Measurements from ENCODE around the gene CC2D2B.

The CC2D2B gene

GRCh38 chr10:95907456-95908253 is at the start of gene CC2D2B:
TSS of gene CC2D2B (plus strand) at chr10:95907975. CDS start at chr10:95911324, 3,349 bp downstream.
- TF ChIP-seq CTCF (conservative IDR thresholded peaks at IDR 0.05; ENCODE audit: control insufficient read depth, insufficient read depth, low read depth, low read length) = no peak

GRCh38 chr10:95860166-95860940 is 47.4 kb upstream of the CC2D2B start:
- TF ChIP-seq CTCF (conservative IDR thresholded peaks at IDR 0.05; ENCODE audit: control insufficient read depth, insufficient read depth, low read depth, low read length) = no peak
- no peak overlapping the region for H3K4me3 ChIP-seq (ENCODE audit: control insufficient read depth, low read depth, low read length)
- peak; percentile 50 for DNase-seq (ENCODE audit: low read depth)

More at GRCh38 chr10:95907456-95908253, at the start of gene CC2D2B:
- DNase-seq (ENCODE audit: low read depth) = peak; percentile 75
- H3K4me3 ChIP-seq (ENCODE audit: control insufficient read depth, low read depth, low read length) = peak within 1 kb of the TSS; percentile 69

GRCh38 chr10:95861386-95861785 is 46.4 kb upstream of the CC2D2B start:
- H3K4me3 ChIP-seq (ENCODE audit: control insufficient read depth, low read depth, low read length) = no peak overlapping the region
- no peak for TF ChIP-seq CTCF (conservative IDR thresholded peaks at IDR 0.05; ENCODE audit: control insufficient read depth, insufficient read depth, low read depth, low read length)
- no peak for DNase-seq (ENCODE audit: low read depth)

- peak; percentile 85 for DNase-seq (ENCODE audit: low read depth)
- peak; percentile 88 for TF ChIP-seq CTCF (conservative IDR thresholded peaks at IDR 0.05; ENCODE audit: control insufficient read depth, insufficient read depth, low read depth, low read length)
- no peak overlapping the region for H3K4me3 ChIP-seq (ENCODE audit: control insufficient read depth, low read depth, low read length)
Measured at GRCh38 chr10:95864906-95865813, 42.6 kb upstream of the CC2D2B start.

- TF ChIP-seq CTCF (conservative IDR thresholded peaks at IDR 0.05; ENCODE audit: control insufficient read depth, insufficient read depth, low read depth, low read length) = no peak
- no peak for DNase-seq (ENCODE audit: low read depth)
- no peak overlapping the region for H3K4me3 ChIP-seq (ENCODE audit: control insufficient read depth, low read depth, low read length)
Measured at GRCh38 chr10:95865814-95866466, 41.8 kb upstream of the CC2D2B start.

- DNase-seq (ENCODE audit: low read depth) = no peak
- no peak overlapping the region for H3K4me3 ChIP-seq (ENCODE audit: control insufficient read depth, low read depth, low read length)
- no peak for TF ChIP-seq CTCF (conservative IDR thresholded peaks at IDR 0.05; ENCODE audit: control insufficient read depth, insufficient read depth, low read depth, low read length)
Measured at GRCh38 chr10:95866467-95866842, 41.3 kb upstream of the CC2D2B start.
